A673 (cell line): ENCODE results near the gene ELMO3. TPM values are rescaled to one million over a fixed set of nuclear protein-coding genes. Genes with fewer than 3 reads are reported as not detected.

Source experiments
- BruUV-seq: library from RNA; stranded (reverse); fragments of 400-500 nt; replicated peaks from 2 replicates; lab custom pipeline; 2021; lab: Mats Ljungman, UMichigan
- CTCF ChIA-PET: fragments of 300-600 bp; sonication (Branson Sonifier 250); formaldehyde crosslinking; loops from one replicate; lab custom pipeline; 2022; ENCODE audit warnings: antibody characterized with exemption; lab: Charles Lee
- POLR2A ChIA-PET: fragments of 300-600 bp; sonication (Branson Sonifier 250); formaldehyde crosslinking; loops from one replicate; lab custom pipeline; 2022; ENCODE audit warnings: antibody characterized with exemption; ENCODE audit not compliant: low non-redundant PET; lab: Charles Lee
- DNase-seq: peaks from one replicate; pipeline ENCODE4 v3.0.0-alpha.2; 2015; ENCODE audit warnings: low spot score
- H3K27ac ChIP-seq: fragments of 200-600 bp; sonication (generic); 2 replicates; pipeline ENCODE4 v1.5.1; 2016; ENCODE audit warnings: mixed run types, low read depth, mild to moderate bottlenecking, mixed read lengths, antibody characterized with exemption, low read length; ENCODE audit not compliant: poor library complexity, severe bottlenecking
- H3K27me3 ChIP-seq: fragments of 200-600 bp; sonication (generic); replicated peaks from 2 replicates; pipeline ENCODE4 v1.6.1; 2017; ENCODE audit warnings: mixed run types, low read depth, mild to moderate bottlenecking, mixed read lengths, antibody characterized with exemption, low read length; ENCODE audit not compliant: insufficient read depth, poor library complexity
- H3K36me3 ChIP-seq: fragments of 200-600 bp; sonication (generic); 2 replicates; pipeline ENCODE4 v1.6.1; 2016; ENCODE audit warnings: mixed run types, mild to moderate bottlenecking, mixed read lengths, antibody characterized with exemption, low read length; ENCODE audit not compliant: insufficient read depth, poor library complexity, severe bottlenecking
- H3K4me1 ChIP-seq: fragments of 200-600 bp; sonication (generic); 2 replicates; pipeline ENCODE4 v1.6.1; 2017; ENCODE audit warnings: mixed run types, mild to moderate bottlenecking, mixed read lengths, antibody characterized with exemption, low read length; ENCODE audit not compliant: insufficient read depth, poor library complexity, severe bottlenecking
- H3K4me3 ChIP-seq: fragments of 200-600 bp; sonication (generic); 2 replicates; pipeline ENCODE4 v1.5.1; 2016; ENCODE audit warnings: low read depth, mixed run types, mild to moderate bottlenecking, mixed read lengths, low read length; ENCODE audit not compliant: poor library complexity, severe bottlenecking
- H3K9me3 ChIP-seq: fragments of 200-600 bp; sonication (generic); 2 replicates; pipeline ENCODE4 v1.6.1; 2016; ENCODE audit warnings: mixed run types, low read depth, mild to moderate bottlenecking, mixed read lengths, antibody characterized with exemption, low read length; ENCODE audit not compliant: poor library complexity, severe bottlenecking
- EZH2 ChIP-seq: fragments of 200-600 bp; sonication (generic); IDR thresholded peaks from 2 replicates; pipeline ENCODE4 v1.6.1; 2017; ENCODE audit warnings: borderline replicate concordance, low read depth, mild to moderate bottlenecking, mixed read lengths, antibody characterized with exemption, low read length; ENCODE audit not compliant: poor library complexity, severe bottlenecking
- intact Hi-C: fragments of 100-400 bp; cut with micrococcal nuclease; formaldehyde crosslinking; loops from one replicate; pipeline ENCODE4 v1.10.0; 2022; ENCODE audit not compliant: unreplicated experiment
- total RNA-seq: library from RNA; stranded (reverse); gene quantifications from 2 replicates; pipeline ENCODE4 v1.2.3, GENCODE V29; 2021
- TF ChIP-seq, protein P1 (sequence below): fragments of 300-800, 200-600 bp; sonication (generic); conservative IDR thresholded peaks from 2 replicates; pipeline ENCODE4 v1.5.1; 2017; ENCODE audit warnings: low read depth, mild to moderate bottlenecking, antibody characterized with exemption, low read length, moderate library complexity, mixed read lengths

The ELMO3 gene
- total RNA-seq, 1 experiment from 2014 or later: 4.7 TPM

DNA sequence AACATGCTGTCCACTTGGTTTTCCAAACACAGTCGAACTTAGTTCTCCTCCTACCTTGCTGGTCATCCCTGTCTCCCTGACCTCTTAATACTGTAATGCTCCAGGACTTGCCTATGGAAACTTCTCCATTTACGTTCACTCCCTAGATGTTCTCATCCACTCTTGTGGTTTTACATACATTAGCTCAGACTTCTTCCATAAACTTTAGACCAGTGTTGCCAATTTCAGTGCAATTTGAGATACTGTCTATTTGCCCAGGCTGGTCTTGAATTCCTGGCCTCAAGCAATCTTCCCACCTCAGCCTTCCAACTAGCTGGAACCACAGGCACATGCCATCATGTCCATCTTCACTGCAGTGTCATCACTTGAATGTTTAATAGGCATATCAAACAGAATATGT is 16.6 kb upstream of the ELMO3 start:
- POLR2A ChIA-PET: no interaction called here

DNA sequence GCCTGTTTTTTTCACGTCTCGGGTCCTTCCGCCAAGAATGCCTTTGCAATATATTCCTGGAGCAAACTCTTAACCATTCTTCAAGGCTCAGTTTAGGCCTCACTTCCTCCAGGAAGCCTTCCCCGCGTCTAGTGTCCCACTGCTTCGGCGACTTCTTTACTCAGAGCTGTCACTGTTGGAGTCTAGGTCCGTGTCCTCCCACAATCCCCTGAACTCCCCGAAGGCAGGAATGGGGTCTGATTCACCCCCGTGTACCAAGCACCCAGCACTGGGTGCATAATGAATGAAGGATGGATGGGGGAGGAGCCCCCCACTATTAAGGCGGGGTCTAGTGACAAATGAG is 15.7 kb upstream of the ELMO3 start:
- ChIA-PET CTCF (no interaction called here), POLR2A (no interaction called here)
- no peak for TF ChIP-seq EZH2
- TF ChIP-seq, protein P1, sequence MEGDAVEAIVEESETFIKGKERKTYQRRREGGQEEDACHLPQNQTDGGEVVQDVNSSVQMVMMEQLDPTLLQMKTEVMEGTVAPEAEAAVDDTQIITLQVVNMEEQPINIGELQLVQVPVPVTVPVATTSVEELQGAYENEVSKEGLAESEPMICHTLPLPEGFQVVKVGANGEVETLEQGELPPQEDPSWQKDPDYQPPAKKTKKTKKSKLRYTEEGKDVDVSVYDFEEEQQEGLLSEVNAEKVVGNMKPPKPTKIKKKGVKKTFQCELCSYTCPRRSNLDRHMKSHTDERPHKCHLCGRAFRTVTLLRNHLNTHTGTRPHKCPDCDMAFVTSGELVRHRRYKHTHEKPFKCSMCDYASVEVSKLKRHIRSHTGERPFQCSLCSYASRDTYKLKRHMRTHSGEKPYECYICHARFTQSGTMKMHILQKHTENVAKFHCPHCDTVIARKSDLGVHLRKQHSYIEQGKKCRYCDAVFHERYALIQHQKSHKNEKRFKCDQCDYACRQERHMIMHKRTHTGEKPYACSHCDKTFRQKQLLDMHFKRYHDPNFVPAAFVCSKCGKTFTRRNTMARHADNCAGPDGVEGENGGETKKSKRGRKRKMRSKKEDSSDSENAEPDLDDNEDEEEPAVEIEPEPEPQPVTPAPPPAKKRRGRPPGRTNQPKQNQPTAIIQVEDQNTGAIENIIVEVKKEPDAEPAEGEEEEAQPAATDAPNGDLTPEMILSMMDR: no peak
- DNase-seq: no peak
- intact Hi-C loops: loop anchor here (2.0 kb wide), 1 partner anchor 228 kb away; no protein-coding TSS in a partner anchor
- H3K27me3 ChIP-seq: no peaks in the 10 kb centered on the region
- no peaks in the 10 kb centered on the region for H3K36me3 ChIP-seq
- H3K27ac ChIP-seq: peak overlapping the region; percentile 99
- H3K4me3 ChIP-seq: peak overlapping the region; percentile 68
- BruUV-seq: no TSS peak
- H3K9me3 ChIP-seq: no peaks in the 10 kb centered on the region
- peaks cover 18% of the 10 kb centered on the region for H3K4me1 ChIP-seq

More for the DNA sequence above, 16.6 kb upstream of the ELMO3 start:
- DNase-seq: no peak
- CTCF ChIA-PET: no interaction called here
- intact Hi-C loops: loop anchor here (2.0 kb wide), 1 partner anchor 227 kb away; no protein-coding TSS in a partner anchor
- H3K4me3 ChIP-seq: peak overlapping the region; percentile 68
- H3K4me1 ChIP-seq: peaks cover 25% of the 10 kb centered on the region
- no TSS peak for BruUV-seq
- H3K27ac ChIP-seq: no peak overlapping the region
- no peak for TF ChIP-seq EZH2
- TF ChIP-seq, protein P1: no peak
- H3K36me3 ChIP-seq: no peaks in the 10 kb centered on the region
- H3K9me3 ChIP-seq: no peaks in the 10 kb centered on the region
- H3K27me3 ChIP-seq: no peaks in the 10 kb centered on the region

DNA sequence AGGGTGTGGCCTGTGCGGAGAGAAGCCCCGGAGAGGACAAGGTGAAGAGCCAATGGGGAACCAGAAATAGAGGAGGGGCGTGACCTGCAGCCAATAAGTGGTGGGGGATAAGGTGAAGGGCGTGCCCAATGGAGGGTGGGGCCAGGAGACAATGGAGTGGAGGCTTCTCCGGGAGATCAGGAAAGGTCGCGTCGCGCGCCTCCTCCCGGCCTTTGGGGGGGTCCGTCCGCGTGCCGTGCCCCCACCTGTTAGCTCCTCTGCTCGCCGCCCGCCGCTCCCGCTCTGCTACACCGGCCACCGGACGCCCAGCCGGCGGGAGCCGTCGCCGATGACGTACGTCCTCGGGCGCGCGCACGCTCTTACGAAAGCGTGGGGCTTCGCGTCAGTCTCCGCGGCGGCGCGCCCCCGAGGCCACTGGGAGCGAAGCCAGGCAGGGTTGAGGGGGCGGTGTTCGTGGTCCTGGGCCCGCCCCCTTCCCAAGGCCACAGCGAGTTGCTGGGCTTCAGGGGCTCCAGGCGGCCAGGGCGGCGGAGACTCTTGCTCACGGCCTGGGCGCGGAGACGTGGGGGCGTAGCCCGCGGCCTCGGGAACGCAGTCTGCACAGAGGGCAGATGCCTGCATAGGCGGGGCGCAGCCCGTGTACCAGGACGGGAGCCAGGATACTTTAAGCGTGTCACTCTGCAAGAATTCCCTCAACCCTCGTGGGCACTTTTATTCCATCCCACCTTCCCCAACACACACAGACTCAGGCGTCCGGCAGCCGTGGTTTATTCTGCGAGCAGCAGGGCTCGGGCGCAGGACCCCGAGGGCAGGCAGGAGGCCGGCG is 15.1 kb upstream of the ELMO3 start, which contains the start of gene MATCAP1:
Gene MATCAP1, minus strand, starts transcription at position 337 of the 826 bp plus-strand sequence. CDS start 3,353 bp downstream, outside the sequence.
- no TSS peak for BruUV-seq
- POLR2A ChIA-PET: interaction anchor here (0.7 kb wide), 1 partner anchor 13 kb away, joined by 3 read pairs; no protein-coding TSS in a partner anchor
- no peaks in the 10 kb centered on the region for H3K36me3 ChIP-seq
- H3K9me3 ChIP-seq: no peaks in the 10 kb centered on the region
- peak within 1 kb of the TSS; percentile 99 for H3K27ac ChIP-seq
- intact Hi-C loops: loop anchor here (2.0 kb wide), 1 partner anchor 229 kb away; no protein-coding TSS in a partner anchor
- CTCF ChIA-PET: interaction anchor here (1.4 to 1.5 kb wide), 2 partner anchors 8 to 14 kb away, joined by 5 to 8 read pairs; partner anchors contain the start of gene NOL3
- H3K27me3 ChIP-seq: no peaks in the 10 kb centered on the region
- peak within 1 kb of the TSS; percentile 68 for H3K4me3 ChIP-seq
- TF ChIP-seq EZH2: no peak
- TF ChIP-seq, protein P1: no peak
- peaks cover 14% of the 10 kb centered on the region for H3K4me1 ChIP-seq
- peak; percentile 99 for DNase-seq
